HCT116 (cell line): ENCODE measurements around the gene RNF166.

Source experiments
- CEBPB ChIP-seq: IDR thresholded peaks from 2 replicates; pipeline ENCODE4 v1.6.1; 2012; ENCODE audit warnings: low read depth
- ELF1 ChIP-seq: IDR thresholded peaks from 2 replicates; pipeline ENCODE4 v1.6.1; 2012; ENCODE audit warnings: low read depth, borderline replicate concordance
- JUND ChIP-seq: IDR thresholded peaks from 2 replicates; pipeline ENCODE4 v1.6.1; 2012
- MAX ChIP-seq: IDR thresholded peaks from 2 replicates; pipeline ENCODE4 v1.6.1; 2012
- POLR2AphosphoS5 ChIP-seq: IDR thresholded peaks from 2 replicates; pipeline ENCODE4 v1.6.1; 2011; ENCODE audit warnings: mild to moderate bottlenecking, low read depth, low read length, moderate library complexity
- SRF ChIP-seq: IDR thresholded peaks from 2 replicates; pipeline ENCODE4 v1.6.1; 2012; ENCODE audit warnings: low read depth
- ZNF274 ChIP-seq: fragments of 200-500 bp; sonication (Bioruptor generic); IDR thresholded peaks from 2 replicates; pipeline ENCODE4 v1.6.1; 2014; ENCODE audit warnings: mild to moderate bottlenecking, low read depth, low read length, inconsistent platforms
- TF ChIP-seq, protein P1 (sequence below), 3 experiments: fragments of 200-600 bp in 1 of 3; sonication (generic) in 1 of 3; IDR thresholded peaks in 2 of 3; conservative IDR thresholded peaks in 1 of 3; 2 replicates each; pipeline ENCODE4 v1.5.1; 2012 to 2017; ENCODE audit warnings: low read depth in 2 of 3, low read length in 2 of 3, antibody characterized with exemption in 1 of 3, borderline replicate concordance in 1 of 3, control low read depth in 1 of 3, mild to moderate bottlenecking in 1 of 3, mixed read lengths in 1 of 3, mixed run types in 1 of 3, moderate library complexity in 1 of 3; ENCODE audit not compliant: insufficient read depth in 1 of 3
- TF ChIP-seq, protein P2 (sequence below): IDR thresholded peaks from 2 replicates; pipeline ENCODE4 v1.6.1; 2012; ENCODE audit warnings: low read depth

- TF ChIP-seq MAX (no peak), ELF1 (no peak), CEBPB (no peak), POLR2AphosphoS5 (no peak), JUND (no peak), SRF (no peak), ZNF274 (no peak)
- TF ChIP-seq, protein P1, sequence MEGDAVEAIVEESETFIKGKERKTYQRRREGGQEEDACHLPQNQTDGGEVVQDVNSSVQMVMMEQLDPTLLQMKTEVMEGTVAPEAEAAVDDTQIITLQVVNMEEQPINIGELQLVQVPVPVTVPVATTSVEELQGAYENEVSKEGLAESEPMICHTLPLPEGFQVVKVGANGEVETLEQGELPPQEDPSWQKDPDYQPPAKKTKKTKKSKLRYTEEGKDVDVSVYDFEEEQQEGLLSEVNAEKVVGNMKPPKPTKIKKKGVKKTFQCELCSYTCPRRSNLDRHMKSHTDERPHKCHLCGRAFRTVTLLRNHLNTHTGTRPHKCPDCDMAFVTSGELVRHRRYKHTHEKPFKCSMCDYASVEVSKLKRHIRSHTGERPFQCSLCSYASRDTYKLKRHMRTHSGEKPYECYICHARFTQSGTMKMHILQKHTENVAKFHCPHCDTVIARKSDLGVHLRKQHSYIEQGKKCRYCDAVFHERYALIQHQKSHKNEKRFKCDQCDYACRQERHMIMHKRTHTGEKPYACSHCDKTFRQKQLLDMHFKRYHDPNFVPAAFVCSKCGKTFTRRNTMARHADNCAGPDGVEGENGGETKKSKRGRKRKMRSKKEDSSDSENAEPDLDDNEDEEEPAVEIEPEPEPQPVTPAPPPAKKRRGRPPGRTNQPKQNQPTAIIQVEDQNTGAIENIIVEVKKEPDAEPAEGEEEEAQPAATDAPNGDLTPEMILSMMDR (IDR thresholded peaks at IDR 0.05 in 2 of 3, conservative IDR thresholded peaks at IDR 0.05 in 1 of 3; ENCODE audit: borderline replicate concordance in 1 of 3, insufficient read depth in 1 of 3, low read depth in 2 of 3, low read length in 2 of 3), result no peak
- TF ChIP-seq, protein P2, sequence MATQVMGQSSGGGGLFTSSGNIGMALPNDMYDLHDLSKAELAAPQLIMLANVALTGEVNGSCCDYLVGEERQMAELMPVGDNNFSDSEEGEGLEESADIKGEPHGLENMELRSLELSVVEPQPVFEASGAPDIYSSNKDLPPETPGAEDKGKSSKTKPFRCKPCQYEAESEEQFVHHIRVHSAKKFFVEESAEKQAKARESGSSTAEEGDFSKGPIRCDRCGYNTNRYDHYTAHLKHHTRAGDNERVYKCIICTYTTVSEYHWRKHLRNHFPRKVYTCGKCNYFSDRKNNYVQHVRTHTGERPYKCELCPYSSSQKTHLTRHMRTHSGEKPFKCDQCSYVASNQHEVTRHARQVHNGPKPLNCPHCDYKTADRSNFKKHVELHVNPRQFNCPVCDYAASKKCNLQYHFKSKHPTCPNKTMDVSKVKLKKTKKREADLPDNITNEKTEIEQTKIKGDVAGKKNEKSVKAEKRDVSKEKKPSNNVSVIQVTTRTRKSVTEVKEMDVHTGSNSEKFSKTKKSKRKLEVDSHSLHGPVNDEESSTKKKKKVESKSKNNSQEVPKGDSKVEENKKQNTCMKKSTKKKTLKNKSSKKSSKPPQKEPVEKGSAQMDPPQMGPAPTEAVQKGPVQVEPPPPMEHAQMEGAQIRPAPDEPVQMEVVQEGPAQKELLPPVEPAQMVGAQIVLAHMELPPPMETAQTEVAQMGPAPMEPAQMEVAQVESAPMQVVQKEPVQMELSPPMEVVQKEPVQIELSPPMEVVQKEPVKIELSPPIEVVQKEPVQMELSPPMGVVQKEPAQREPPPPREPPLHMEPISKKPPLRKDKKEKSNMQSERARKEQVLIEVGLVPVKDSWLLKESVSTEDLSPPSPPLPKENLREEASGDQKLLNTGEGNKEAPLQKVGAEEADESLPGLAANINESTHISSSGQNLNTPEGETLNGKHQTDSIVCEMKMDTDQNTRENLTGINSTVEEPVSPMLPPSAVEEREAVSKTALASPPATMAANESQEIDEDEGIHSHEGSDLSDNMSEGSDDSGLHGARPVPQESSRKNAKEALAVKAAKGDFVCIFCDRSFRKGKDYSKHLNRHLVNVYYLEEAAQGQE, result no peak
These were observed 15.7 kb downstream of the RNF166 start for GRCh38 chr16:88690341-88691128.
